ENCODE results near the gene RMND1. TPM values are rescaled to one million over a fixed set of nuclear protein-coding genes. Genes with fewer than 3 reads are reported as not detected.
A peak's percentile ranks its signal among the peaks of the same experiment; 100 is the strongest.

The RMND1 gene
- total and polyA plus RNA-seq, 2 of the 13 experiments (the other 11 are each of a cell fraction or from before 2014, with no cell fraction given): 34.0 to 72.5 TPM

DNA sequence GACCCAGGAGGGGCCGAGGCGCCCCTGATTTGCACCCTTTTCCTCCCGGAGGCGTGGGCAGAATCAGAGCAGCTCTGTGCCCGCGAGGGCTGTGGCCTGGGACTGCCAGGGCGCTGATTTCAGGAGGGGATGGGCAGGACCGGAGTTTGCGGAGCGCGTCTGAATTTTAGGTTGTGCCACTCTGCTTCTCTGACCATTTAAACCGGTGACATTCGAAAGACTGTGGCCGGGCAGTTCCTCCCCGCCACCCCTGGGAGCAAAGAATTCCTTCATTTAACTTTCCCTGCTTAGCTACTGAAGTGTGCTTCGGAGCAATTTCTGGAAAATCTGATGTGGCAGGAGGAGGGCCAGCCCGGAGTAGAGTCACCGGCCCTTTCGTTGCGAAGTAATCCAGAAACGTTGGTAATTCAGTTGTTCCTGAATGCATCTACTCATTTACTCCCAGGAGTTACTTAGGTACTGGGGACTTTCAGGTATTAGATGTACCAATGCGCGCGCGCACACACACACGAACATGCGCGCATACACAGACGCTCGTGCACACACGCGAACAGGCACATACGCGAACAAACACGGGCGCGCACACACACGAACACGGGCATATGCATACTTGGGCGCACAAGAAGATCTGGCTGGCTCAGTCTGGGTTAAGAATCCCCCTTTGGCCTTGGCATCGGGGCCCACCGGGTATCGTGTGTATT lies 42.5 kb upstream of the RMND1 start (continued):
- TF ChIP-seq MAF1 (CRISPR knock-in tag; IDR thresholded peaks at IDR 0.05; ENCODE audit: borderline replicate concordance) (no peak), SYNCRIP (IDR thresholded peaks at IDR 0.05; ENCODE audit: insufficient read depth, low read depth, low read length) (no peak), NFKB2 (CRISPR knock-in tag; IDR thresholded peaks at IDR 0.05; ENCODE audit: borderline replicate concordance) (no peak; the same call in 1 of the 2 replicates), GABPB1 (CRISPR knock-in tag; IDR thresholded peaks at IDR 0.05) (peak; percentile 23; the same call in 1 of the 2 replicates), HDAC2 (CRISPR knock-in tag; IDR thresholded peaks at IDR 0.05) (peak; percentile 49), TGIF2 (CRISPR knock-in tag; IDR thresholded peaks at IDR 0.05) (no peak; the same call in none of the 2 replicates), TBX2 (CRISPR knock-in tag; IDR thresholded peaks at IDR 0.05; ENCODE audit: borderline replicate concordance) (peak; percentile 27; the same call in 1 of the 2 replicates), ZNF782 (CRISPR knock-in tag; IDR thresholded peaks at IDR 0.05; ENCODE audit: borderline replicate concordance) (no peak), HOXA9 (CRISPR knock-in tag; IDR thresholded peaks at IDR 0.05; ENCODE audit: borderline replicate concordance) (peak; percentile 50; the same call in 1 of the 2 replicates), ZMYM4 (CRISPR knock-in tag; IDR thresholded peaks at IDR 0.05) (peak; percentile 73), ZFP36L1 (CRISPR knock-in tag; IDR thresholded peaks at IDR 0.05) (no peak), KDM5B (CRISPR knock-in tag; IDR thresholded peaks at IDR 0.05; ENCODE audit: borderline replicate concordance) (peak; percentile 81; the same call in 1 of the 2 replicates), ZNF337 (CRISPR knock-in tag; IDR thresholded peaks at IDR 0.05; ENCODE audit: borderline replicate concordance, low read depth) (peak; percentile 24; the same call in 1 of the 2 replicates), BORCS8-MEF2B (CRISPR knock-in tag; IDR thresholded peaks at IDR 0.05) (peak; percentile 83; the same call in 1 of the 2 replicates), ZNF382 (CRISPR knock-in tag; IDR thresholded peaks at IDR 0.05; ENCODE audit: borderline replicate concordance) (no peak), SIN3A (IDR thresholded peaks at IDR 0.05; ENCODE audit: borderline replicate concordance, low read depth, low read length) (peak; percentile 39; the same call in 1 of the 2 replicates)
- TF ChIP-seq, protein P1, sequence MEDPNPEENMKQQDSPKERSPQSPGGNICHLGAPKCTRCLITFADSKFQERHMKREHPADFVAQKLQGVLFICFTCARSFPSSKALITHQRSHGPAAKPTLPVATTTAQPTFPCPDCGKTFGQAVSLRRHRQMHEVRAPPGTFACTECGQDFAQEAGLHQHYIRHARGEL (CRISPR knock-in tag; IDR thresholded peaks at IDR 0.05): no peak
- TF ChIP-seq, protein P2, sequence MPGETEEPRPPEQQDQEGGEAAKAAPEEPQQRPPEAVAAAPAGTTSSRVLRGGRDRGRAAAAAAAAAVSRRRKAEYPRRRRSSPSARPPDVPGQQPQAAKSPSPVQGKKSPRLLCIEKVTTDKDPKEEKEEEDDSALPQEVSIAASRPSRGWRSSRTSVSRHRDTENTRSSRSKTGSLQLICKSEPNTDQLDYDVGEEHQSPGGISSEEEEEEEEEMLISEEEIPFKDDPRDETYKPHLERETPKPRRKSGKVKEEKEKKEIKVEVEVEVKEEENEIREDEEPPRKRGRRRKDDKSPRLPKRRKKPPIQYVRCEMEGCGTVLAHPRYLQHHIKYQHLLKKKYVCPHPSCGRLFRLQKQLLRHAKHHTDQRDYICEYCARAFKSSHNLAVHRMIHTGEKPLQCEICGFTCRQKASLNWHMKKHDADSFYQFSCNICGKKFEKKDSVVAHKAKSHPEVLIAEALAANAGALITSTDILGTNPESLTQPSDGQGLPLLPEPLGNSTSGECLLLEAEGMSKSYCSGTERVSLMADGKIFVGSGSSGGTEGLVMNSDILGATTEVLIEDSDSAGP (CRISPR knock-in tag; IDR thresholded peaks at IDR 0.05; ENCODE audit: borderline replicate concordance): peak; percentile 6; the same call in 1 of the 2 replicates
- TF ChIP-seq, protein P3, sequence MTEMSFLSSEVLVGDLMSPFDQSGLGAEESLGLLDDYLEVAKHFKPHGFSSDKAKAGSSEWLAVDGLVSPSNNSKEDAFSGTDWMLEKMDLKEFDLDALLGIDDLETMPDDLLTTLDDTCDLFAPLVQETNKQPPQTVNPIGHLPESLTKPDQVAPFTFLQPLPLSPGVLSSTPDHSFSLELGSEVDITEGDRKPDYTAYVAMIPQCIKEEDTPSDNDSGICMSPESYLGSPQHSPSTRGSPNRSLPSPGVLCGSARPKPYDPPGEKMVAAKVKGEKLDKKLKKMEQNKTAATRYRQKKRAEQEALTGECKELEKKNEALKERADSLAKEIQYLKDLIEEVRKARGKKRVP (CRISPR knock-in tag; IDR thresholded peaks at IDR 0.05): peak in 1 of 2 experiments; percentile 67; a peak in 1 of 4 replicates
- TF ChIP-seq, protein P4, sequence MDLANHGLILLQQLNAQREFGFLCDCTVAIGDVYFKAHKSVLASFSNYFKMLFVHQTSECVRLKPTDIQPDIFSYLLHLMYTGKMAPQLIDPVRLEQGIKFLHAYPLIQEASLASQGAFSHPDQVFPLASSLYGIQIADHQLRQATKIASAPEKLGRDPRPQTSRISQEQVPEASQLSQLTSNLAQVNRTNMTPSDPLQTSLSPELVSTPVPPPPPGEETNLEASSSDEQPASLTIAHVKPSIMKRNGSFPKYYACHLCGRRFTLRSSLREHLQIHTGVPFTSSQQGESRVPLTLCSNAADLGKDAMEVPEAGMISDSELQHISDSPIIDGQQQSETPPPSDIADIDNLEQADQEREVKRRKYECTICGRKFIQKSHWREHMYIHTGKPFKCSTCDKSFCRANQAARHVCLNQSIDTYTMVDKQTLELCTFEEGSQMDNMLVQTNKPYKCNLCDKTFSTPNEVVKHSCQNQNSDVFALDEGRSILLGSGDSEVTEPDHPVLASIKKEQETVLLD (CRISPR knock-in tag; IDR thresholded peaks at IDR 0.05; ENCODE audit: low read depth): no peak; the same call in 1 of the 2 replicates
- TF ChIP-seq, protein P5, sequence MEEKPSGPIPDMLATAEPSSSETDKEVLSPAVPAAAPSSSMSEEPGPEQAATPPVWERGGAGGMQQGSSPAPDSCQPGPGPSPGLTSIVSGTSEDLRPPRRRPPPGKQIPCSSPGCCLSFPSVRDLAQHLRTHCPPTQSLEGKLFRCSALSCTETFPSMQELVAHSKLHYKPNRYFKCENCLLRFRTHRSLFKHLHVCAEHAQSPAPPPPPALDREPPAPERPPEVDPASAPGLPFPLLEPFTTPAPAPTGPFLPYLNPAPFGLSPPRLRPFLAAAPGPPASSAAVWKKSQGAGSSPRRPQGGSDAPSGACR (CRISPR knock-in tag; IDR thresholded peaks at IDR 0.05): peak; percentile 82; the same call in 1 of the 2 replicates
- TF ChIP-seq, protein P6, sequence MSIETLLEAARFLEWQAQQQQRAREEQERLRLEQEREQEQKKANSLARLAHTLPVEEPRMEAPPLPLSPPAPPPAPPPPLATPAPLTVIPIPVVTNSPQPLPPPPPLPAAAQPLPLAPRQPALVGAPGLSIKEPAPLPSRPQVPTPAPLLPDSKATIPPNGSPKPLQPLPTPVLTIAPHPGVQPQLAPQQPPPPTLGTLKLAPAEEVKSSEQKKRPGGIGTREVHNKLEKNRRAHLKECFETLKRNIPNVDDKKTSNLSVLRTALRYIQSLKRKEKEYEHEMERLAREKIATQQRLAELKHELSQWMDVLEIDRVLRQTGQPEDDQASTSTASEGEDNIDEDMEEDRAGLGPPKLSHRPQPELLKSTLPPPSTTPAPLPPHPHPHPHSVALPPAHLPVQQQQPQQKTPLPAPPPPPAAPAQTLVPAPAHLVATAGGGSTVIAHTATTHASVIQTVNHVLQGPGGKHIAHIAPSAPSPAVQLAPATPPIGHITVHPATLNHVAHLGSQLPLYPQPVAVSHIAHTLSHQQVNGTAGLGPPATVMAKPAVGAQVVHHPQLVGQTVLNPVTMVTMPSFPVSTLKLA (IDR thresholded peaks at IDR 0.05): peak; percentile 24; the same call in 1 of the 2 replicates

Data from HepG2 (cell line).